HG03108 (cell line): Measurements from ENCODE around the gene TPRX2.
"Not testable (repeated sequence)": the region's sequence is repeated elsewhere in the genome, so short reads cannot be mapped to it uniquely, and the experiment has no call there.

Source experiments
- ATAC-seq: cut with Tn5 transposase; IDR thresholded peaks from one replicate; pipeline ENCODE4 v1.9.1; 2021; ENCODE audit warnings: moderate library complexity; ENCODE audit not compliant: unreplicated experiment

Gene TPRX2

GRCh38 chr19:47858646-47859285 is at the start of gene TPRX2:
Gene TPRX2, plus strand, starts transcription at chr19:47859235. Its CDS starts 12 bp downstream, at chr19:47859247.
- ATAC-seq, result not testable (repeated sequence)

GRCh38 chr19:47813304-47813994 is 45.6 kb upstream of the TPRX2 start:
- no peak for ATAC-seq

DNA sequence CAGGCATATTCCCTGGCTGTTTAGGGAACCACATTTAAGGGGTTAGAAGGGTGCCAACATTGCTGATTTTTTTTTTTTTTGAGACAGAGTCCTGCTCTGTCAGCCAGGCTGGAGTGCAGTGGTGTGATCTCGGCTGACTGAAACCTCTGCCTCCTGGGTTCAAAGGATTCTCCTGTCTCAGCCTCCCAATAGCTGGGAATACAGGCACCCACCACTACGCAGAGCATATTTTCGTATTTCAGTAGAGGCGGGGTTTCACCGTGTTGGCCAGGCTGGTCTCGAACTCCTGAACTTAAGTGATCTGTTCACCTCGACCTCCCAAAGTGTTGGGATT is 45.1 kb upstream of the TPRX2 start:
- no peak for ATAC-seq

DNA sequence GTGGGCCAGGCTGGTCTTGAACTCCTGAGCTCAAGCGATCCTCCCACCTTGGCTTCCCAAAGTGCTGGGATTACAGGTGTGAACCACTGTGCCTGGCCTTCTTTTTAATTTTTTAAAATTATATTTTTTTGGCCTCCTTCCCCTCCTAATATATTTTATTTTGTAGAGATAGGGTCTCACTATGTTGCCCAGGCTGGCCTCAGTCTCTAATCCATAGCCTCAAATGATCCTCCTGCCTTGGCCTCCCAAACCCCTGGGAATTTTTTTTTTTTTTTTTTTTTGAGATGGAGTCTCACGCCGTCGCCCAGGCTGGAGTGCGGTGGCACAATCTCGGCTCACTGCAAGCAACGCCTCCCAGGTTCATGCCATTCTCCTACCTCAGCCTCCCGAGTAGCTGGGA is 42.8 kb upstream of the TPRX2 start:
- not testable (repeated sequence) for ATAC-seq

DNA sequence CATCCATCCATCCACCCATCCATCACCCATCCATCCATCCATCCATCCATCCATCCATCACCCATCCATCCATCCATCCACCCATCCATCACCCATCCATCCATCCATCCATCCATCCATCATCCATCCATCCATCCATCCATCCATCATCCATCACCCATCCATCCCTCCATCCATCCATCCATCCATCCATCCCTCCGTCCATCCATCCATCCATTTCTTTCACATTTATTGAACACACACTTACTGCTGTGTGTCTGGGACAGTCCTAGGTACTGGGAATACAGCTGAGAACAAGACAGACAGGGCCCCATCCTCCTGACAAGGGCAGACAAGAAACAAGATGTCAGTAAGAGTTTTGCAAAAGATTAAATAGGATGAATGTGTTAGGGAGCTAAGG is 40.8 kb upstream of the TPRX2 start:
- not testable (repeated sequence) for ATAC-seq

DNA sequence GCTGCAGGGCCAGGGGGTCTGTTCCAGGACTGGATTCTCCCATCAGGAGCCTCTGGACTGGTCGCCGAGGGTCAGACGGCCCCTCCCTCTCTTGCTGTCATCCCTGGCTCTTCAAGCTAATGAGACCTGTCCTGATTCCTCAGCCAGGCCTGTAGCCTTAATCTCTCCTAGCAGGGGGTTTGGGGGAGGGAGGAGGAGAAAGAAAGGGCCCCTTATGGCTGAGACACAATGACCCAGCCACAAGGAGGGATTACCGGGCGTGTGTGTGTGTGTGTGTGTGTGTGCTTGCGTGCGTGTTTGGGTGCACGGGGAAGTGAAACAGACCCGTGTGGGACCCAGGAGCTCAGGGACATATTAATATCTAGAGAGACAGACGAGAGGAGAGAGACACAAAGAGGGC is 39.2 kb upstream of the TPRX2 start:
- no peak for ATAC-seq

- ATAC-seq, result no peak
Observed at GRCh38 chr19:47820410-47820809, 38.6 kb upstream of the TPRX2 start.

GRCh38 chr19:47821460-47822020 is 37.5 kb upstream of the TPRX2 start, which contains the start of gene CRX:
Gene CRX, plus strand, starts transcription at chr19:47821937. Its CDS starts 12,507 bp downstream, at chr19:47834444.
- ATAC-seq, result no peak

DNA sequence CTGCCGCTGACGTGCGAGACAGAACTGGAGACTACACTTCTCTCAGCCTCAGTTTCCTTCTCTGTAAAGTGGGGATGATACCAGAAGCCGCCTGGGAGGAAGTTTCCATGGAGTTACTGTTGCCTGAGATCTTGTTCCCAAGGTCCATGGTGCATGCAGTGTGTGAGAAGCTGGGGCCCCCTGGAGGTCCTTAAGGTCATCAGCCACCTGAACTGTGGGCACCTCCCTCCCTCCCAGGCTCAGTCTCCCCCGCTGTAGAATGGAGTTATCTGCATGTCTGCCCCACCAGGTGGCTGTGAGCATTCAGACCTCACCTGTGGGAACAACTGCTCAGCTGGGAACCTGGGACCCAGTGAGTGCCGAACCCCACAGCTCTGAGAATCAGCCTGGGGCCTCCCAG is 34.6 kb upstream of the TPRX2 start:
- no peak for ATAC-seq

DNA sequence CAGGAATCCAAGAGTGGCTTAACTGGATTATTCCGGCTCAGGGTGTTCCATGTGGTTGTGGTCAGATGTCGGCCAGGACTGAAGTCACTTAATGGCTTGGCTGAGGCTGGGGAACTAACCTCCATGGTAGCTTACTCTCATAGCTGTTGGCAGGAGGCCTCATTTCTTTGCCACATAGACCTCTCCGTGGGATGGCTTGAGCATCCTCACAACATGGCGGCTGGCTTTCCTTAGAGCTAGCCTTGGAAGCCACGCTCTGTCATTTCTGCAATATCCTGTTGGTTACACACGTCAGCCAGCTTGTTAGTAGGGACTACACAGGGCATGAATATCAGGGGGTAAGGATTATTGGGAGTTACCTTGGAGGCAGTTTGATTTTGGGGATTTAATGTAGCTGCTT is 32.2 kb upstream of the TPRX2 start:
- ATAC-seq, result no peak

DNA sequence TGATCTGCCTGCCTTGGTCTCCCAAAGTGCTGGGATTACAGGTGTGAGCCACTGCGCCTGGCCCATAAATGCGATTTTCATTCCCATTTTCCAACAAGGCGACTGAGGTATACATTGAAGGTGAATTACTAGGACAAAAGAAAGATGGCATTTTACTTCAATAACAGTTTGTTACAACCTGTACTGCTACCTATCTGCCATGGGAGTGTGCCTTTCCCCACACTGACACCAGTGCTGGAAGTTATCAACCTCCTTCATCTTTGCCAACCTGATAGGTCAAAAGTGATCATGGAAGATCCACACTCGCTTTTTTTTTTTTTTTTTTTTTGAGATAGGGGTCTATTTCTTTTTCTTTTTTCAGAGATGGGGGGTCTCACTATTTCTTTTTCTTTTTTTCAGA is 26.3 kb upstream of the TPRX2 start:
- no peak for ATAC-seq

- no peak for ATAC-seq
Observed at GRCh38 chr19:47836038-47836437, 23.0 kb upstream of the TPRX2 start.

- no peak for ATAC-seq
Observed at GRCh38 chr19:47839411-47839810, 19.6 kb upstream of the TPRX2 start.

GRCh38 chr19:47839913-47840312 is 19.1 kb upstream of the TPRX2 start:
- no peak for ATAC-seq

- ATAC-seq, result no peak
Observed at GRCh38 chr19:47842941-47843340, 16.1 kb upstream of the TPRX2 start.

DNA sequence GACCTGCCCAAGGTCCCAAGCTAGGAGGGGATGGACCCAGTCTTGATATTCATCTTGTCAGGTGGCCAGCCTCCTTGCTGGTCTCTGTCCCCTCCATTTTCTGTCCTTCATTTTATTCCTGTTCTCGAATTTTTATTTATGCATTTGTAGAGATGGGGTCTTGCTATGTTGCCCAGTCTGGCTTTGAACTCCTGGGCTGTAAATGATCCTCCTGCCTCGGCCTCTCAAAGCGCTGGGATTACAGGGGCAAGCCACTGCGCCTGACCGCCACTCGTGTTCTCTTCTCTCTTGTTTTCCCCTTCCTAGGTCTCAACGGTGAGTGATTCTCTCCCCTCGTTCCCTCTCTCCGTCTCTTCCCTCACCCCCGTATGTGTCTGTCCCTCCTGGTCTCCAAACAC is 10.6 kb upstream of the TPRX2 start:
- no peak for ATAC-seq

DNA sequence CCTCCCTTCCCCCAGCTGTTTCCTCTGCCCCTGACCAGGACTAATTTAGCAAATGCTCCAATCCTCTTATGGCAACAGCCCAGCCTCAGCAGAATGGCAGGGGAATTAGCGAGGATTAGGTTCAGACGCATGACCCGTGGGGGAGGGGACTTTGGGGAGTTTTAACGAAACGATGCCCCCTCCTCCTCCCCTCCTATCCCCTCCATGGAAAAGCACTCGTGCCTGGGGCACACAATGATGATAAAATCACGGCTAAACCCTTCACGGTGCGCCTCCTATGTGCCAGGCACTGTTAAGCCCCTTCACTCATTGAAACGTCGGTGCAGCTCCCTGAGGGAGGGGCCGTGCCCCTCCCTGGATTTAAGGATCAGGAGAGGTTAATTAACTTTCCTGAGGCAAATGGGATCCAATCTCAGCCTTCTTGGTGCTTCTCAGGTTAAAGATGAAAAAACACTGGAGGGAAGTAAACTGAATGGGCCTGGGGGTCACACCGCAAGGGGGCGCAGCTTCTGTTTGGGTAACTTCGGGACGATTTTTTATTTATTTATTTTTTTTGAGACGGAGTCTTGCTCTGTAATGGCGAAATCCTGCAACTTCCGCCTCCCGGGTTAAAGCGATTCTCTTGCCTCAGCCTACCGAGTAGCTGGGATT is 10.1 kb upstream of the TPRX2 start:
- no peak for ATAC-seq

DNA sequence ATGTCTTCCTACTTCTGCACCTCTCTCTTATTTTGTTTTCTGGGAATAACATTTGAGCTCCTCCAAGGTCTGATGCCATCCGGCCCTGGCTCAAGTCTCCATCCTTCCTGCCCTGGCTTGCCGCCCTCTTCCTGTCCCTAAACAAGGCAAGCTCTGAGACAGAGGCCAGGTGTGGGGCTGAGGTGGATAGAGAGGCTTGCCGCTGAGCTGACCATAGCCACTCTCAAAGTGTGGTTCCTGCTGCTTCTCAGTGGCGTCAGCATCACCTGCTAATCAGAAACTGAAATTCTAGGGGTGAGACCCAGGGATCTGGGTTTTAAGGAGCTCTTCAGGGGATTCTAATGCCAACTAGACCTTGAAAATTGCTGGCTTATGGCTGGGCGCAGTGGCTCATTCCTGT is 6.0 kb upstream of the TPRX2 start:
- ATAC-seq, result no peak

- ATAC-seq, result no peak
Observed at GRCh38 chr19:47854459-47854858, 4.6 kb upstream of the TPRX2 start.

DNA sequence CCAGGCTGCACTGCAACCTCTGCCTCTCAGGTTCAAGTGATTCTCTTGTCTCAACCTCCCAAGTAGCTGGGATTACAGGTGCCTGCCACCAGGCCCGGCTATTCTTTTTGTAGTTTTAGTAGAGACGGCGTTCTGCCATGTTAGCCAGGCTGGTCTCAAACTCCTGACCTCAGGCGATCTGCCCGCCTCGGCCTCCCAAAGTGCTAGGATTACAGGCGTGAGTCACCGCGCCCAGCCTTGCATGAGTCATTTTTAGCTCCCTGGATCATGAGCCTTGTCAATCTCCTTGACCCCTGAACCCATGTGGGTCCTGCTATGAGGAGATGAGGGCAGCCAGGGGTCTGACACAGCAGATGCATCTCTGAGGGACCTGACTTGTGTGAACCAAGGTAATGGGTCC is 804 bp upstream of the TPRX2 start:
- not testable (repeated sequence) for ATAC-seq

- not testable (repeated sequence) for ATAC-seq
Observed at GRCh38 chr19:47859838-47860237, 803 bp downstream of the TPRX2 start.
